Rectal smooth muscle tissue (tissue), 1 donor: ENCODE results near the gene SCYL1.
A peak's percentile ranks its signal among the peaks of the same experiment; 100 is the strongest.
"Not testable (repeated sequence)": the region's sequence is repeated elsewhere in the genome, so short reads cannot be mapped to it uniquely, and the experiment has no call there.

ENCODE experiments used
- H3K27ac ChIP-seq: one replicate; pipeline ENCODE4 v1.7.0; 2013; ENCODE audit warnings: low read depth, low read length, inconsistent platforms
- H3K27me3 ChIP-seq: one replicate; pipeline ENCODE4 v1.7.0; 2013; ENCODE audit warnings: low read length; ENCODE audit not compliant: control insufficient read depth, insufficient read depth
- H3K36me3 ChIP-seq: one replicate; pipeline ENCODE4 v1.7.0; 2013; ENCODE audit warnings: low read length; ENCODE audit not compliant: control insufficient read depth, insufficient read depth
- H3K4me1 ChIP-seq: one replicate; pipeline ENCODE4 v1.7.0; 2013; ENCODE audit warnings: low read length; ENCODE audit not compliant: control insufficient read depth, insufficient read depth
- H3K4me3 ChIP-seq: one replicate; pipeline ENCODE4 v1.7.0; 2013; ENCODE audit warnings: low read length
- H3K9ac ChIP-seq: one replicate; pipeline ENCODE4 v1.7.0; 2013; ENCODE audit warnings: low read length

Gene SCYL1

GRCh38 chr11:65503949-65504673 lies 20.8 kb upstream of the SCYL1 start:
- no peaks in the 10 kb centered on the region for H3K27me3 ChIP-seq
- H3K27ac ChIP-seq, result peak overlapping the region; percentile 100
- peaks cover 51% of the 10 kb centered on the region for H3K36me3 ChIP-seq
- H3K4me3 ChIP-seq, result peak overlapping the region; percentile 100
- H3K9ac ChIP-seq, result peak overlapping the region; percentile 25
- H3K4me1 ChIP-seq, result peaks cover 27% of the 10 kb centered on the region

GRCh38 chr11:65504674-65505465 lies 20.0 kb upstream of the SCYL1 start:
- H3K4me3 ChIP-seq, result peak overlapping the region; percentile 100
- H3K4me1 ChIP-seq, result peaks cover 27% of the 10 kb centered on the region
- peak overlapping the region; percentile 100 for H3K27ac ChIP-seq
- peaks cover 51% of the 10 kb centered on the region for H3K36me3 ChIP-seq
- peak overlapping the region; percentile 4 for H3K9ac ChIP-seq
- no peaks in the 10 kb centered on the region for H3K27me3 ChIP-seq

- Histone ChIP-seq H3K36me3 (peaks cover 47% of the 10 kb centered on the region), H3K4me1 (peaks cover 27% of the 10 kb centered on the region), H3K9ac (peak overlapping the region; percentile 4), H3K27ac (peak overlapping the region; percentile 100), H3K27me3 (no peaks in the 10 kb centered on the region), H3K4me3 (peak overlapping the region; percentile 100)
These were observed 19.2 kb upstream of the SCYL1 start for GRCh38 chr11:65505466-65506289.

- Histone ChIP-seq H3K4me3 (peak overlapping the region; percentile 100), H3K9ac (no peak overlapping the region), H3K27me3 (no peaks in the 10 kb centered on the region), H3K36me3 (peaks cover 40% of the 10 kb centered on the region), H3K4me1 (peaks cover 27% of the 10 kb centered on the region), H3K27ac (peak overlapping the region; percentile 100)
These were observed 18.6 kb upstream of the SCYL1 start for GRCh38 chr11:65506290-65506771.

GRCh38 chr11:65506772-65507505 lies 17.9 kb upstream of the SCYL1 start:
- no peak overlapping the region for H3K9ac ChIP-seq
- H3K4me1 ChIP-seq, result peaks cover 27% of the 10 kb centered on the region
- H3K4me3 ChIP-seq, result peak overlapping the region; percentile 33
- peak overlapping the region; percentile 100 for H3K27ac ChIP-seq
- no peaks in the 10 kb centered on the region for H3K27me3 ChIP-seq
- peaks cover 34% of the 10 kb centered on the region for H3K36me3 ChIP-seq

GRCh38 chr11:65512311-65512710 lies 12.6 kb upstream of the SCYL1 start:
- H3K4me1 ChIP-seq, H3K27me3 ChIP-seq, H3K9ac ChIP-seq, H3K27ac ChIP-seq, H3K36me3 ChIP-seq, H3K4me3 ChIP-seq: not testable (repeated sequence)

- H3K36me3 ChIP-seq, result no peaks in the 10 kb centered on the region
- H3K4me1 ChIP-seq, result no peaks in the 10 kb centered on the region
- no peaks in the 10 kb centered on the region for H3K27me3 ChIP-seq
- no peak overlapping the region for H3K27ac ChIP-seq
- H3K4me3 ChIP-seq, result no peak overlapping the region
- H3K9ac ChIP-seq, result no peak overlapping the region
These were observed 8.5 kb upstream of the SCYL1 start for GRCh38 chr11:65516135-65516968.

- H3K4me3 ChIP-seq, H3K27me3 ChIP-seq, H3K9ac ChIP-seq, H3K4me1 ChIP-seq, H3K27ac ChIP-seq, H3K36me3 ChIP-seq: not testable (repeated sequence)
These were observed 5.8 kb upstream of the SCYL1 start for GRCh38 chr11:65518941-65519549.

- H3K27ac ChIP-seq, H3K9ac ChIP-seq, H3K36me3 ChIP-seq, H3K4me3 ChIP-seq, H3K27me3 ChIP-seq: not testable (repeated sequence)
- peaks cover 17% of the 10 kb centered on the region for H3K4me1 ChIP-seq
These were observed 2.9 kb upstream of the SCYL1 start for GRCh38 chr11:65521777-65522521.

- H3K4me1 ChIP-seq, result peaks cover 17% of the 10 kb centered on the region
- H3K9ac ChIP-seq, H3K36me3 ChIP-seq, H3K27me3 ChIP-seq, H3K27ac ChIP-seq, H3K4me3 ChIP-seq: not testable (repeated sequence)
These were observed 1.9 kb upstream of the SCYL1 start for GRCh38 chr11:65522718-65523630.
